SK-N-MC (cell line): Measurements from ENCODE around the gene BAIAP2L1.

Source experiments
- DNase-seq: peaks from one replicate; pipeline ENCODE4 v3.0.0-alpha.2; 2011; ENCODE audit warnings: low read depth, low spot score
- H3K27ac ChIP-seq: fragments of 200-600 bp; sonication (generic); 2 replicates; pipeline ENCODE4 v1.5.1; 2016; ENCODE audit warnings: mixed run types
- H3K36me3 ChIP-seq: fragments of 200-600 bp; sonication (generic); 2 replicates; pipeline ENCODE4 v1.6.1; 2017; ENCODE audit warnings: antibody characterized with exemption, low read length, mixed read lengths; ENCODE audit not compliant: insufficient read depth
- H3K4me3 ChIP-seq: fragments of 200-600 bp; sonication (generic); 2 replicates; pipeline ENCODE4 v1.5.1; 2016
- H3K9ac ChIP-seq: fragments of 200-600 bp; sonication (generic); 2 replicates; pipeline ENCODE4 v1.8.0; 2017; ENCODE audit warnings: mixed run types, mixed read lengths; ENCODE audit not compliant: insufficient read length
- H3K9me3 ChIP-seq: fragments of 200-600 bp; sonication (generic); 2 replicates; pipeline ENCODE4 v1.6.1; 2017; ENCODE audit warnings: low read depth, mild to moderate bottlenecking, antibody characterized with exemption, low read length, moderate library complexity, mixed read lengths
- EZH2 ChIP-seq: fragments of 200-600 bp; sonication (generic); IDR thresholded peaks from one replicate; pipeline ENCODE4 v1.6.1; 2017; ENCODE audit warnings: antibody characterized with exemption
- FOXP2 ChIP-seq: optimal IDR thresholded peaks from 2 replicates; pipeline ENCODE3; 2011; ENCODE audit warnings: mild to moderate bottlenecking, moderate library complexity; ENCODE audit not compliant: insufficient read depth; ENCODE audit errors: extremely low read length, control extremely low read depth
- POLR2AphosphoS5 ChIP-seq: IDR thresholded peaks from 2 replicates; pipeline ENCODE4 v1.6.1; 2012; ENCODE audit warnings: mild to moderate bottlenecking, low read depth, low read length, borderline replicate concordance

BAIAP2L1 gene

DNA sequence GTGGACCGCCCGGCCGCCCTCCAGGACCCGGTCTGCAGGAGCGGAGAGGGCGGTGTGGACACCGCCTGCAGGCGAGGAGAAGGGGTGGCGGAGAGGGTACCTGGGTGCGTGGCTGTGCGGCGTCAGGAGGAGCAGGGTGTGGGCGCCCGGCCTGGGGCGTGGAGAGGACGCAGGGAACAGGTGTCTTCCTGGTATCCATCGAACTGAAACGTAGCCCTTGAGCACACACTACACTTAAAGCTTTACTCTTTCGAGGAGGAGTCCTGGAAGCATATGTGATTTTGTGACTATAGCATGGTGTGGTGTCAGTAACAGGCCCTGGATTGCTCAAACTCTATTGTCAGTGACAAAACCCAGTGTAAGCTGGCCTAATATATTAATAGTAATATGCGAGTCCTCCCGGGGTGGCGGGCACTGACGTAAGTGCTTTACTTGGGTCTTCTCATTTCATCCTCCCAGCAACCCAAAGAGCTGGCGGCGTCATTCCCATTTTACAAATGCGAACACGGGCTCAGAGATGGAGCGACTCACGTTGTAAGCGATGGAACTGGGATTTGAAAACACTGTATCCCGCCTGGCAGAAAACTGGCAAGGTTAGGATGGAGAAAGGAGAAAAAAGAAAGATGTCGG is 148.3 kb downstream of the BAIAP2L1 start:
- no peaks in the 10 kb centered on the region for H3K9me3 ChIP-seq
- TF ChIP-seq POLR2AphosphoS5 (no peak), EZH2 (no peak), FOXP2 (no peak)
- no peak overlapping the region for H3K27ac ChIP-seq
- peak overlapping the region; percentile 78 for H3K9ac ChIP-seq
- DNase-seq = no peak
- no peaks in the 10 kb centered on the region for H3K36me3 ChIP-seq
- peak overlapping the region; percentile 97 for H3K4me3 ChIP-seq

DNA sequence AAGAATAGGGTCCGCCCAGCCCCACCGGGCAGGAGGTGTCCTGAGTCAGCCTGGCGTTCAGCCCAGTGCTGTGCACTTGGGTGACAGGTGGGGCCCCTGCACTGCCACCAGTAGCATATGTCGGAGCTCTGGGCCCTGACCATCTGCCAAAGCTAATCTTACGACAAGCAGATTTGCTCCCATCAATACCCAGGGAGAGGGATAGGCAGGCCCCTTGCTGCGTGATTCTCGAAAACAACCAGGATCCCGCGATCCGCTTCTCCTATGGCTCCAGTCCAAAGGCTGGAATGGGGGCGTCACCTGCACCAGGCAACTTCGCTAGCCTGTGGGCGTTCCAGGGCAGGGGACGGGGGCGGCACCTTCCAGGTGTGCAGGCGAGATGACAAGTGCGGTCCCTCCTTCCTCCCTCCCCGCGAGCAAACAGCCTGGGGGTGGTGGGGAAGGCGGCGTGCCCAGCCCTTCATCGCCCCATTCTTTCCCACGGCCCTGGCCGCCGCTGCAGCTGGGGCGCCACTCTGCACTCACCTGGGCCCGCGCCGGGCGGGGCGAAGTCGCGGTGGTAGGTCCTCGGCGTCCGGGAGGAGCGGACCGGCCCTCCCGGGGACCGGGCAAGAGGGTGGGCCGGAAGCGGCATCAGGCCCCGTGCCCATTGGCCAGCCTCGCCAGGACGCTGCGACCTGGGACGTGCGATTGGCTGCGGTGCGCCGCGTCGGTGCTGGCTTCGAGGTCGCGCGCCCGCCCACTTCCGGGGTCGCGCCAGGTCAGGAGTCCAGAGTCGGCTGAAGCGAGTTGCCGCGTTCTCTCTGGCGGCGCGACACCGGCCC is 149.1 kb downstream of the BAIAP2L1 start, which contains the start of gene TECPR1:
TSS of gene TECPR1 (minus strand) at position 632 of the 824 bp plus-strand sequence. CDS start 6,086 bp downstream, outside the sequence.
- DNase-seq = no peak
- Histone ChIP-seq H3K27ac (no peak within 1 kb of the TSS), H3K9ac (peak within 1 kb of the TSS; percentile 78), H3K9me3 (no peaks in the 10 kb centered on the region), H3K4me3 (peak within 1 kb of the TSS; percentile 97), H3K36me3 (no peaks in the 10 kb centered on the region)
- TF ChIP-seq EZH2 = no peak
- peak; percentile 23; the same call in 1 of the 2 replicates for TF ChIP-seq POLR2AphosphoS5
- no peak for TF ChIP-seq FOXP2

GRCh38 chr7:98251231-98251600 is 149.7 kb downstream of the BAIAP2L1 start:
- TF ChIP-seq POLR2AphosphoS5 = no peak
- TF ChIP-seq EZH2 = no peak
- no peak for TF ChIP-seq FOXP2
- Histone ChIP-seq H3K4me3 (peak overlapping the region; percentile 97), H3K9me3 (no peaks in the 10 kb centered on the region), H3K27ac (no peak overlapping the region), H3K36me3 (no peaks in the 10 kb centered on the region), H3K9ac (peak overlapping the region; percentile 78)
- DNase-seq = no peak

DNA sequence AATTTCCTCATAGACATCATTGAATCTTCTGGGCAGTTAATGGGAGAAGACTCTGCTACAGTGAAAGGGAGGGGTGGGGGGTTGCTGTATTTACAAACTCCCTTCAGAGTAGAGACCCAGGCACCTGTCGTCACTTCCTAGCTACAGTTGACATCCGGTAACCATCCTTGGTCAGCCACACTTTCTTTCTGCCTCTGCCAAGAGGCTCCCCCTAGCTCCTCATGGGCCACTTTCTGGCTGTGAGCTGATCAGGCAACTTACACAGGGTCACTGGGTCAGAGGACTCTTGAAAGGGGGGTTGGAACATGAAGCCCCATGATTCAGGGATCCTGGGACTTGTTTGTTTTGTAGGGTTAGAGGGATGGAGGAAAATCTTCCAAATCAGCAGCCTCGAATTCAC is 150.1 kb downstream of the BAIAP2L1 start:
- H3K9ac ChIP-seq = no peak overlapping the region
- no peak overlapping the region for H3K27ac ChIP-seq
- DNase-seq = no peak

GRCh38 chr7:98249106-98249505 is 151.8 kb downstream of the BAIAP2L1 start:
- DNase-seq = no peak
- no peak overlapping the region for H3K9ac ChIP-seq
- no peak overlapping the region for H3K4me3 ChIP-seq
- TF ChIP-seq EZH2 (no peak), FOXP2 (no peak), POLR2AphosphoS5 (no peak)
- no peaks in the 10 kb centered on the region for H3K9me3 ChIP-seq
- H3K27ac ChIP-seq = no peak overlapping the region
- H3K36me3 ChIP-seq = no peaks in the 10 kb centered on the region

More for the DNA sequence above, 150.1 kb downstream of the BAIAP2L1 start:
- Histone ChIP-seq H3K4me3 (no peak overlapping the region), H3K36me3 (no peaks in the 10 kb centered on the region), H3K9me3 (no peaks in the 10 kb centered on the region)
- TF ChIP-seq POLR2AphosphoS5 = no peak
- no peak for TF ChIP-seq FOXP2
- no peak for TF ChIP-seq EZH2

DNA sequence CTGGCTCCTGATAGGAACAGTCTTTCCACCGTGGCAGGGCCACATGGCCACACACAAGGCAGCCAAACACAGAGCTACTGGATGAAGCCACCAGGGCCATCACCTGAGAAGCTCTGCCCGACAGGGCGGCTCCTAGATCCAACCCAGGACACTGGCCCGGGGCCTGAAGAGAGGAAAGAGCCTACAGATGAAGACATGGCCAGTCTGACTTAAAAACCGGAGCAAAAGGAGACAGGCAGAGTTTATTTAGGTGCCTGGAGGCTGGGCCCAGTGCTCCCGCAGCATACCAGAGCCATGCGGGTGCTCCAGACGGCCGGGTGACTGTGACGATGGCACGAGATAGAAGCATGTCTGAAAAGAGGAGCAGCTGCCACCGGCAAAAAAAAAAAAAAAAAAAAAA is 152.7 kb downstream of the BAIAP2L1 start:
- Histone ChIP-seq H3K36me3 (no peaks in the 10 kb centered on the region), H3K27ac (no peak overlapping the region), H3K4me3 (no peak overlapping the region), H3K9ac (no peak overlapping the region), H3K9me3 (no peaks in the 10 kb centered on the region)
- TF ChIP-seq POLR2AphosphoS5 = no peak
- no peak for TF ChIP-seq EZH2
- TF ChIP-seq FOXP2 = no peak
- no peak for DNase-seq

- no peak overlapping the region for H3K9ac ChIP-seq
- no peaks in the 10 kb centered on the region for H3K9me3 ChIP-seq
- H3K4me3 ChIP-seq = no peak overlapping the region
- no peak for DNase-seq
- no peak overlapping the region for H3K27ac ChIP-seq
- H3K36me3 ChIP-seq = no peaks in the 10 kb centered on the region
- no peak for TF ChIP-seq FOXP2
- TF ChIP-seq POLR2AphosphoS5 = no peak
- no peak for TF ChIP-seq EZH2
Observed at GRCh38 chr7:98244871-98245270, 156.0 kb downstream of the BAIAP2L1 start.

DNA sequence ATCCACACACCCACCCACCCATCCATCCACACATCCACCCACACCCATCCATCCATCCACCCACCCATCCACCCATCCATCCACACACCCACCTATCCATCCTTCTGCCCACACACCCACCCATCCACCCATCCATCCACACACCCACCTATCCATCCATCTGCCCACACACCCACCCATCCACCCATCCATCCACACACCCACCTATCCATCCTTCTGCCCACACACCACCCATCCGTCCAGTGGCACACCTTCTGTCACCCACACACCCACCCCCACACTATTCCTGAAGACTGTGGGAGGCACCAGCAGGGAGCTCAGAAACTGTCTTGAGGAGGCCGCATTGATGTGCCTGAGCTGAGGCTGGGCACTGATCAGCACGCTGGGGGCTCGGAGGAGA is 158.0 kb downstream of the BAIAP2L1 start:
- Histone ChIP-seq H3K4me3 (no peak overlapping the region), H3K9me3 (no peaks in the 10 kb centered on the region), H3K9ac (no peak overlapping the region), H3K36me3 (no peaks in the 10 kb centered on the region), H3K27ac (no peak overlapping the region)
- TF ChIP-seq FOXP2 (no peak), EZH2 (no peak), POLR2AphosphoS5 (no peak)
- DNase-seq = no peak
